Endodermal cell (in vitro differentiated cells): Measurements from ENCODE around the gene UNC119. TPM values are rescaled to one million over a fixed set of nuclear protein-coding genes. Genes with fewer than 3 reads are reported as not detected.

Experiments
- DNase-seq: peaks from one replicate; pipeline ENCODE4 v3.0.0-alpha.2; 2017
- H3K27ac ChIP-seq: 2 replicates; pipeline ENCODE4 v1.5.1; 2013; ENCODE audit warnings: mild to moderate bottlenecking, low read depth, low read length, moderate library complexity
- H3K27me3 ChIP-seq: 2 replicates; pipeline ENCODE4 v1.6.1; 2013; ENCODE audit warnings: mild to moderate bottlenecking, low read length, moderate library complexity; ENCODE audit not compliant: insufficient read depth, control insufficient read depth, poor library complexity, severe bottlenecking
- H3K36me3 ChIP-seq: 2 replicates; pipeline ENCODE4 v1.7.0; 2013; ENCODE audit warnings: mild to moderate bottlenecking, low read length, moderate library complexity; ENCODE audit not compliant: control insufficient read depth, insufficient read depth
- H3K4me1 ChIP-seq: one replicate; pipeline ENCODE4 v1.7.0; 2013; ENCODE audit warnings: low read length; ENCODE audit not compliant: control insufficient read depth, insufficient read depth
- H3K4me3 ChIP-seq: 2 replicates; pipeline ENCODE4 v1.5.1; 2013; ENCODE audit warnings: mild to moderate bottlenecking, low read length, moderate library complexity
- H3K9ac ChIP-seq: 2 replicates; pipeline ENCODE4 v1.6.1; 2013; ENCODE audit warnings: mild to moderate bottlenecking, low read length, moderate library complexity; ENCODE audit not compliant: poor library complexity, severe bottlenecking; ENCODE audit errors: extremely low read depth
- H3K9me3 ChIP-seq: 2 replicates; pipeline ENCODE4 v1.6.1; 2013; ENCODE audit warnings: mild to moderate bottlenecking, low read length, moderate library complexity; ENCODE audit not compliant: control insufficient read depth
- H3K27ac Mint-ChIP-seq: 2 replicates; pipeline ENCODE4 v1.8.0; 2020; ENCODE audit warnings: mixed read lengths
- H3K27me3 Mint-ChIP-seq: 2 replicates; pipeline ENCODE4 v1.8.0; 2021; ENCODE audit warnings: mild to moderate bottlenecking, mixed read lengths; ENCODE audit not compliant: insufficient read depth
- H3K36me3 Mint-ChIP-seq: 2 replicates; pipeline ENCODE4 v1.8.0; 2020; ENCODE audit warnings: low read depth, mixed read lengths
- H3K4me1 Mint-ChIP-seq: 2 replicates; pipeline ENCODE4 v1.8.0; 2020; ENCODE audit warnings: mixed read lengths
- H3K4me3 Mint-ChIP-seq: 2 replicates; pipeline ENCODE4 v1.8.0; 2020; ENCODE audit warnings: mild to moderate bottlenecking, moderate library complexity, mixed read lengths
- H3K9me3 Mint-ChIP-seq: 2 replicates; pipeline ENCODE4 v1.8.0; 2020; ENCODE audit warnings: mild to moderate bottlenecking, mixed read lengths
- CTCF ChIP-seq: fragments of 200-600 bp; sonication (generic); conservative IDR thresholded peaks from 2 replicates; pipeline ENCODE4 v1.5.0; 2021; ENCODE audit warnings: antibody characterized with exemption, mild to moderate bottlenecking
- WGBS, 2 experiments: methylation state at CpG; one replicate each; pipeline versions ENCODE4 v1.1.5 to v1.1.7; 2013; ENCODE audit warnings: missing lambda C conversion rate in 2 of 2, mixed read lengths in 1 of 2; ENCODE audit not compliant: insufficient coverage in 1 of 2, insufficient read length in 1 of 2; 5-methylcytosine and 5-hydroxymethylcytosine counted together
- total RNA-seq, 2 donors: library from RNA; stranded (reverse); fragmentation: NEBNext Ultra II Directional in 1 of 2; extraction: Animal tissue kit (Norgen Biotek cat#: 25700) in 1 of 2; gene quantifications; 2 replicates in 1 of 2; 3 replicates in 1 of 2; pipeline ENCODE4 v1.2.1, GENCODE V29; 2021

Gene UNC119
- total RNA-seq, 2 donors from 2014 or later, result 46.7 to 59.0 TPM

GRCh38 chr17:28575126-28575795, 22.8 kb upstream of the UNC119 start:
- H3K4me3 Mint-ChIP-seq, result no peak overlapping the region
- WGBS, 2 experiments, result 90 to 94% methylated on average over 13 to 14 of the region's 14 CpGs
- peak; percentile 47 for TF ChIP-seq CTCF
- Histone ChIP-seq H3K36me3 (peaks cover 32% of the 10 kb centered on the region), H3K27me3 (peaks cover 4% of the 10 kb centered on the region), H3K4me1 (no peaks in the 10 kb centered on the region), H3K27ac (no peak overlapping the region), H3K9ac (no peak overlapping the region), H3K9me3 (no peaks in the 10 kb centered on the region), H3K4me3 (no peak overlapping the region)
- H3K27ac Mint-ChIP-seq, result no peak overlapping the region
- DNase-seq, result peak; percentile 69
- peaks cover 25% of the 10 kb centered on the region for H3K27me3 Mint-ChIP-seq
- H3K4me1 Mint-ChIP-seq, result peaks cover 17% of the 10 kb centered on the region
- H3K36me3 Mint-ChIP-seq, result peaks cover 36% of the 10 kb centered on the region
- H3K9me3 Mint-ChIP-seq, result no peaks in the 10 kb centered on the region

DNA sequence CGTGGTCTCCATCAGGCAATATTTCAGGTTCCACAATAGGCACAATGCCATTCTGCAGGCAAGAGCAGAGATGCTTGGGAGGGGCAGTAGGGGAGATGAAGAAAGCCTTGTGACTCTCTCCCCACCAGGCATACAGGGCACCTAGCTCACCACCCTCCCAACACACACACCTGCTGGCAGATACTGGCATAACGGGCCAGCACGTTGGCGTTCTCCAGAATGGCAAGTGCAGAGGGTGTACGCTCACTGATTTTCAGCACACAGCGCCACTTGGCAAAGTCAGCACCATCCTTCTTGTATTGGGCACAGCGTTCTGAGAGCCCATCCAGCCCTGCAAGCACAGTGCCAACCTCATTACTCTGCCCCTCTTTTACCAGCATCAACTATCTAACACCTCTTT, 22.1 kb upstream of the UNC119 start:
- DNase-seq, result peak; percentile 62
- Mint-ChIP-seq H3K4me3 (no peak overlapping the region), H3K9me3 (no peaks in the 10 kb centered on the region), H3K4me1 (peaks cover 22% of the 10 kb centered on the region), H3K36me3 (peaks cover 32% of the 10 kb centered on the region), H3K27ac (no peak overlapping the region), H3K27me3 (peaks cover 25% of the 10 kb centered on the region)
- H3K9ac ChIP-seq, result no peak overlapping the region
- H3K4me3 ChIP-seq, result no peak overlapping the region
- WGBS, 2 experiments, result 93 to 95% methylated on average over 3 to 7 of the region's 7 CpGs
- no peaks in the 10 kb centered on the region for H3K9me3 ChIP-seq
- peaks cover 4% of the 10 kb centered on the region for H3K27me3 ChIP-seq
- H3K27ac ChIP-seq, result no peak overlapping the region
- peaks cover 24% of the 10 kb centered on the region for H3K36me3 ChIP-seq
- H3K4me1 ChIP-seq, result no peaks in the 10 kb centered on the region
- TF ChIP-seq CTCF, result peak; percentile 47

GRCh38 chr17:28573966-28574480, 21.6 kb upstream of the UNC119 start:
- Mint-ChIP-seq H3K4me3 (no peak overlapping the region), H3K36me3 (peaks cover 29% of the 10 kb centered on the region), H3K4me1 (peaks cover 22% of the 10 kb centered on the region), H3K27me3 (peaks cover 25% of the 10 kb centered on the region), H3K27ac (no peak overlapping the region), H3K9me3 (no peaks in the 10 kb centered on the region)
- Histone ChIP-seq H3K9me3 (no peaks in the 10 kb centered on the region), H3K36me3 (peaks cover 19% of the 10 kb centered on the region), H3K9ac (no peak overlapping the region), H3K4me1 (no peaks in the 10 kb centered on the region), H3K4me3 (no peak overlapping the region), H3K27me3 (peaks cover 4% of the 10 kb centered on the region), H3K27ac (no peak overlapping the region)
- 87 to 91% methylated on average over 5 to 6 of the region's 6 CpGs for WGBS, 2 experiments
- TF ChIP-seq CTCF, result no peak
- peak; percentile 28 for DNase-seq
